Mucosa of rectum (tissue), 2 donors: ENCODE data around the gene SRR.

ENCODE experiments used
- H3K27ac ChIP-seq, 2 donors: one replicate each; pipeline ENCODE4 v1.7.0; 2013; ENCODE audit warnings: inconsistent platforms in 2 of 2, low read depth in 2 of 2, low read length in 2 of 2
- H3K27me3 ChIP-seq, 2 donors: one replicate each; pipeline ENCODE4 v1.7.0; 2013; ENCODE audit warnings: low read length in 2 of 2; ENCODE audit not compliant: control insufficient read depth in 2 of 2, insufficient read depth in 2 of 2
- H3K36me3 ChIP-seq, 2 donors: one replicate each; pipeline ENCODE4 v1.7.0; 2013; ENCODE audit warnings: low read length in 2 of 2; ENCODE audit not compliant: control insufficient read depth in 2 of 2, insufficient read depth in 2 of 2
- H3K4me1 ChIP-seq, 2 donors: one replicate each; pipeline ENCODE4 v1.7.0; 2013; ENCODE audit warnings: low read length in 2 of 2, mild to moderate bottlenecking in 1 of 2; ENCODE audit not compliant: control insufficient read depth in 2 of 2, insufficient read depth in 2 of 2
- H3K4me3 ChIP-seq, 2 donors: one replicate each; pipeline ENCODE4 v1.7.0; 2013; ENCODE audit warnings: low read length in 2 of 2
- H3K9ac ChIP-seq, 2 donors: one replicate each; pipeline ENCODE4 v1.7.0; 2013; ENCODE audit warnings: low read length in 2 of 2, low read depth in 1 of 2, mild to moderate bottlenecking in 1 of 2
- H3K9me3 ChIP-seq, 2 donors: one replicate each; pipeline ENCODE4 v1.7.0; 2013; ENCODE audit warnings: low read length in 2 of 2; ENCODE audit not compliant: control insufficient read depth in 2 of 2
- donor health status: healthy.
- donor health status: Normal muscosa, but diverticular disease.

Gene SRR

GRCh38 chr17:2362016-2362415 is 58.3 kb downstream of the SRR start:
- Histone ChIP-seq H3K4me1 (no peaks in the 10 kb centered on the region), H3K9ac (no peak overlapping the region), H3K9me3 (no peaks in the 10 kb centered on the region), H3K4me3 (no peak overlapping the region), H3K36me3 (peaks cover 17 to 18% of the 10 kb centered on the region in 2 donors), H3K27me3 (no peaks in the 10 kb centered on the region), H3K27ac (no peak overlapping the region)

GRCh38 chr17:2362416-2362815 is 58.7 kb downstream of the SRR start:
- Histone ChIP-seq H3K27ac (no peak overlapping the region), H3K4me1 (no peaks in the 10 kb centered on the region), H3K9ac (no peak overlapping the region), H3K36me3 (peaks cover 17 to 18% of the 10 kb centered on the region in 2 donors), H3K4me3 (no peak overlapping the region), H3K27me3 (no peaks in the 10 kb centered on the region), H3K9me3 (no peaks in the 10 kb centered on the region)

- Histone ChIP-seq H3K9ac (no peak overlapping the region), H3K36me3 (peaks cover 17 to 18% of the 10 kb centered on the region in 2 donors), H3K27ac (no peak overlapping the region), H3K9me3 (no peaks in the 10 kb centered on the region), H3K4me3 (no peak overlapping the region), H3K27me3 (no peaks in the 10 kb centered on the region), H3K4me1 (peaks cover 0 to 2% of the 10 kb centered on the region in 2 donors)
Measured at GRCh38 chr17:2362881-2363280, 59.1 kb downstream of the SRR start.

GRCh38 chr17:2363318-2363717 is 59.6 kb downstream of the SRR start:
- no peak overlapping the region for H3K9ac ChIP-seq
- no peaks in the 10 kb centered on the region for H3K27me3 ChIP-seq
- H3K27ac ChIP-seq: no peak overlapping the region
- peaks cover 0 to 2% of the 10 kb centered on the region in 2 donors for H3K4me1 ChIP-seq
- H3K4me3 ChIP-seq: no peak overlapping the region
- H3K9me3 ChIP-seq: no peaks in the 10 kb centered on the region
- H3K36me3 ChIP-seq: peaks cover 17 to 21% of the 10 kb centered on the region in 2 donors

- H3K4me1 ChIP-seq: peaks cover 0 to 2% of the 10 kb centered on the region in 2 donors
- H3K9me3 ChIP-seq: no peaks in the 10 kb centered on the region
- H3K36me3 ChIP-seq: peaks cover 17 to 21% of the 10 kb centered on the region in 2 donors
- no peak overlapping the region for H3K4me3 ChIP-seq
- H3K9ac ChIP-seq: no peak overlapping the region
- H3K27me3 ChIP-seq: no peaks in the 10 kb centered on the region
- H3K27ac ChIP-seq: no peak overlapping the region
Measured at GRCh38 chr17:2363851-2364762, 60.4 kb downstream of the SRR start.

GRCh38 chr17:2364763-2365116 is 61.0 kb downstream of the SRR start:
- Histone ChIP-seq H3K4me1 (peaks cover 0 to 2% of the 10 kb centered on the region in 2 donors), H3K9ac (no peak overlapping the region), H3K4me3 (no peak overlapping the region), H3K27me3 (no peaks in the 10 kb centered on the region), H3K36me3 (peaks cover 17 to 21% of the 10 kb centered on the region in 2 donors), H3K27ac (no peak overlapping the region), H3K9me3 (no peaks in the 10 kb centered on the region)

GRCh38 chr17:2365132-2365531 is 61.4 kb downstream of the SRR start:
- Histone ChIP-seq H3K4me1 (peaks cover 0 to 2% of the 10 kb centered on the region in 2 donors), H3K9me3 (no peaks in the 10 kb centered on the region), H3K36me3 (peaks cover 17 to 21% of the 10 kb centered on the region in 2 donors), H3K9ac (no peak overlapping the region), H3K4me3 (no peak overlapping the region), H3K27ac (no peak overlapping the region), H3K27me3 (no peaks in the 10 kb centered on the region)

GRCh38 chr17:2366747-2367494 is 63.2 kb downstream of the SRR start:
- H3K9me3 ChIP-seq: no peaks in the 10 kb centered on the region
- peaks cover 17 to 19% of the 10 kb centered on the region in 2 donors for H3K36me3 ChIP-seq
- peaks cover 0 to 2% of the 10 kb centered on the region in 2 donors for H3K4me1 ChIP-seq
- H3K27me3 ChIP-seq: no peaks in the 10 kb centered on the region
- no peak overlapping the region for H3K9ac ChIP-seq
- no peak overlapping the region for H3K4me3 ChIP-seq
- H3K27ac ChIP-seq: no peak overlapping the region

GRCh38 chr17:2368359-2368758 is 64.6 kb downstream of the SRR start:
- no peaks in the 10 kb centered on the region for H3K9me3 ChIP-seq
- no peak overlapping the region for H3K4me3 ChIP-seq
- peaks cover 21 to 25% of the 10 kb centered on the region in 2 donors for H3K36me3 ChIP-seq
- no peaks in the 10 kb centered on the region for H3K27me3 ChIP-seq
- H3K9ac ChIP-seq: no peak overlapping the region
- peaks cover 0 to 2% of the 10 kb centered on the region in 2 donors for H3K4me1 ChIP-seq
- no peak overlapping the region for H3K27ac ChIP-seq

- H3K9me3 ChIP-seq: no peaks in the 10 kb centered on the region
- H3K4me3 ChIP-seq: no peak overlapping the region
- peaks cover 0 to 2% of the 10 kb centered on the region in 2 donors for H3K4me1 ChIP-seq
- H3K27me3 ChIP-seq: no peaks in the 10 kb centered on the region
- no peak overlapping the region for H3K27ac ChIP-seq
- no peak overlapping the region for H3K9ac ChIP-seq
- H3K36me3 ChIP-seq: peaks cover 20 to 23% of the 10 kb centered on the region in 2 donors
Measured at GRCh38 chr17:2369039-2369438, 65.3 kb downstream of the SRR start.
